Liver (tissue), 9 donors: ENCODE measurements around the gene FLNA. TPM values are rescaled to one million over a fixed set of nuclear protein-coding genes. Genes with fewer than 3 reads are reported as not detected.

Experiments
- DNase-seq: peaks from one replicate; pipeline ENCODE4 v3.0.0-alpha.2; 2017; ENCODE audit warnings: low spot score
- H3K27ac ChIP-seq, 2 donors: one replicate each; pipeline ENCODE4 v1.7.0; 2013; ENCODE audit warnings: inconsistent platforms in 2 of 2, low read length in 2 of 2, control low read depth in 1 of 2, low read depth in 1 of 2, mild to moderate bottlenecking in 1 of 2
- H3K27me3 ChIP-seq, 4 donors: one replicate each; pipeline versions ENCODE4 v1.6.1 to v1.7.0; 2013; ENCODE audit warnings: low read length in 3 of 4, inconsistent platforms in 1 of 4, mild to moderate bottlenecking in 1 of 4, moderate library complexity in 1 of 4; ENCODE audit not compliant: control insufficient read depth in 4 of 4, insufficient read depth in 4 of 4
- H3K36me3 ChIP-seq, 4 donors: one replicate each; pipeline versions ENCODE4 v1.6.1 to v1.7.0; 2013; ENCODE audit warnings: low read length in 3 of 4, mild to moderate bottlenecking in 3 of 4, low read depth in 1 of 4, moderate library complexity in 1 of 4; ENCODE audit not compliant: control insufficient read depth in 4 of 4, insufficient read depth in 3 of 4
- H3K4me1 ChIP-seq, 4 donors: one replicate each; pipeline versions ENCODE4 v1.6.1 to v1.7.0; 2013; ENCODE audit warnings: low read length in 3 of 4, mild to moderate bottlenecking in 3 of 4, moderate library complexity in 1 of 4; ENCODE audit not compliant: control insufficient read depth in 4 of 4, insufficient read depth in 4 of 4
- H3K4me3 ChIP-seq, 3 donors: one replicate each; pipeline versions ENCODE4 v1.6.1 to v1.7.0; 2013; ENCODE audit warnings: low read length in 3 of 3, control low read depth in 1 of 3, low read depth in 1 of 3, mild to moderate bottlenecking in 1 of 3
- H3K9ac ChIP-seq, 2 donors: one replicate each; pipeline ENCODE4 v1.7.0; 2013; ENCODE audit warnings: low read length in 2 of 2, mild to moderate bottlenecking in 2 of 2, moderate library complexity in 2 of 2, control low read depth in 1 of 2, low read depth in 1 of 2
- H3K9me3 ChIP-seq, 4 donors: one replicate each; pipeline versions ENCODE4 v1.6.1 to v1.7.0; 2013; ENCODE audit warnings: low read length in 3 of 4; ENCODE audit not compliant: control insufficient read depth in 4 of 4
- EGR1 ChIP-seq, 2 donors: IDR thresholded peaks; 2 replicates each; pipeline ENCODE4 v1.6.1; 2016 to 2018; ENCODE audit warnings: antibody characterized with exemption in 2 of 2, low read depth in 2 of 2
- FOXA1 ChIP-seq: IDR thresholded peaks from 2 replicates; pipeline ENCODE4 v1.6.1; 2016; ENCODE audit warnings: antibody characterized with exemption
- FOXA2 ChIP-seq: IDR thresholded peaks from 2 replicates; pipeline ENCODE4 v1.6.1; 2016; ENCODE audit warnings: antibody characterized with exemption
- GABPA ChIP-seq, 2 donors: IDR thresholded peaks in 1 of 2; conservative IDR thresholded peaks in 1 of 2; 2 replicates each; pipeline ENCODE4 v1.6.1; 2016; ENCODE audit warnings: antibody characterized with exemption in 2 of 2, mild to moderate bottlenecking in 1 of 2, moderate library complexity in 1 of 2
- HNF4A ChIP-seq, 2 donors: conservative IDR thresholded peaks; 2 replicates each; pipeline ENCODE4 v1.6.1; 2016; ENCODE audit warnings: antibody characterized with exemption in 2 of 2, mild to moderate bottlenecking in 2 of 2
- HNF4G ChIP-seq: IDR thresholded peaks from 2 replicates; pipeline ENCODE4 v1.6.1; 2016; ENCODE audit warnings: antibody characterized with exemption
- JUND ChIP-seq, 2 donors: IDR thresholded peaks; 2 replicates each; pipeline ENCODE4 v1.6.1; 2016; ENCODE audit warnings: antibody characterized with exemption in 2 of 2
- NR2F2 ChIP-seq: IDR thresholded peaks from 2 replicates; pipeline ENCODE4 v1.6.1; 2016; ENCODE audit warnings: antibody characterized with exemption
- RAD21 ChIP-seq, 2 donors: IDR thresholded peaks; 2 replicates each; pipeline ENCODE4 v1.6.1; 2016; ENCODE audit warnings: antibody characterized with exemption in 2 of 2, mild to moderate bottlenecking in 2 of 2
- RXRA ChIP-seq, 2 donors: IDR thresholded peaks; 2 replicates each; pipeline ENCODE4 v1.6.1; 2017 to 2018; ENCODE audit warnings: antibody characterized with exemption in 2 of 2, mild to moderate bottlenecking in 1 of 2
- SP1 ChIP-seq: IDR thresholded peaks from 2 replicates; pipeline ENCODE4 v1.6.1; 2018; ENCODE audit warnings: antibody characterized with exemption, mild to moderate bottlenecking
- TAF1 ChIP-seq: conservative IDR thresholded peaks from 2 replicates; pipeline ENCODE4 v1.6.1; 2016; ENCODE audit warnings: antibody characterized with exemption, mild to moderate bottlenecking
- YY1 ChIP-seq: IDR thresholded peaks from 2 replicates; pipeline ENCODE4 v1.6.1; 2016; ENCODE audit warnings: antibody characterized with exemption, mild to moderate bottlenecking
- WGBS: extraction: QIAGEN DNeasy Blood & Tissue Kit; methylation state at CpG from one replicate; pipeline ENCODE4 v1.1.7; 2013; 5-methylcytosine and 5-hydroxymethylcytosine counted together
- polyA plus RNA-seq, 2 donors: library from polyadenylated mRNA; stranded (reverse) in 1 of 2; unstranded in 1 of 2; fragments of 200-250 nt in 1 of 2; fragments of >200 nt in 1 of 2; fragmentation: Nextera tagmentation in 1 of 2; extraction: Ambion mirVana in 1 of 2; gene quantifications; one replicate each; pipeline versions ENCODE4 v1.2.1 to v1.2.3, GENCODE V29; 2013 to 2015
- total RNA-seq, 2 donors: library from RNA; depleted of rRNA; stranded (reverse); fragments of >200 nt; gene quantifications; one replicate each; pipeline ENCODE4 v1.2.3, GENCODE V29; 2014
- TF ChIP-seq, protein P1 (sequence below): IDR thresholded peaks from 2 replicates; pipeline ENCODE4 v1.6.1; 2016; ENCODE audit warnings: antibody characterized with exemption, mild to moderate bottlenecking
- TF ChIP-seq, protein P2 (sequence below): fragments of 150-350 bp; IDR thresholded peaks from 2 replicates; pipeline ENCODE4 v1.5.1; 2017; ENCODE audit warnings: improper control_type of control experiment, low read depth, low read length; ENCODE audit not compliant: missing input control
- TF ChIP-seq, protein P3 (sequence below): IDR thresholded peaks from 2 replicates; pipeline ENCODE4 v1.6.1; 2016; ENCODE audit warnings: antibody characterized with exemption
- TF ChIP-seq, protein P4 (sequence below): IDR thresholded peaks from 2 replicates; pipeline ENCODE4 v1.6.1; 2016; ENCODE audit warnings: antibody characterized with exemption
- TF ChIP-seq, protein P5 (sequence below): IDR thresholded peaks from 2 replicates; pipeline ENCODE4 v1.6.1; 2016; ENCODE audit warnings: antibody characterized with exemption
- donor health status: healthy.
- donor health status: healthy.
- donor health status: healthy.
- donor health status: healthy.
- donor health status: healthy.

FLNA gene
- total and polyA plus RNA-seq, 4 donors: 23.4 to 152 (median 118) TPM

DNA sequence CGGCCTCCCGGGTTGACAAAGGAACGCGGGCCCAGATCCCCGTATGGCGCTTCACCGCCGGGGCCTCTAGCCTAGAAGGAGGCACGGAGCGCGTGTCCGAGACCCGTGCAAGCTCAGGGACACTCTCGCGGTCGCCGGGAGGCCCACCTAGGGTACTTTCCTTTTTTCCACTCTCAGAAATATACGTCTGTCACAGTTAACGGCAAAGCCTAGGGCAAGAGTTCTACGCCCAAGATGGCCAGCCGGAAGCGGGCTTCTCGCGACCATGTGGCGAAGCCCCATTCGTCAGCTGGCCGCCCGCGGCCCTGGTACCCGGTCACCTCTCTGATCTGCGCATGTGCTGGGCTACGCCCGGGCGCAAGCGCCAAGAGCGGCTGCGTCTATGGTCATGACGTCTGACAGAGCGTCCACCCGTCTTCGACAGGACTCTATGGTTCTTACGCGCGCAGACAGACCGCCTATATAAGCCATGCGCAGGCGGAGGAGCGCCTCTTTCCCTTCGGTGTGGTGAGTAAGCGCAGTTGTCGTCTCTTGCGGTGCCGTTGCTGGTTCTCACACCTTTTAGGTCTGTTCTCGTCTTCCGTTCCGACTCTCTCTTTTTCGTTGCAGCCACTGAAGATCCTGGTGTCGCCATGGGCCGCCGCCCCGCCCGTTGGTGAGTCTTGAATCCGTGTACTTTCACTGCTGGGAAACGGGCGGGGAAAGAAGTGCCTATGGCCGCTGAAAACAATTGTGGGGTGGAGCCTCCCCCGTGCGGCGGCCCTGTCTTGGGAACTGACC lies 23.6 kb upstream of the FLNA start, which contains the start of gene RPL10:
RPL10 (plus strand) TSS at position 490 of the 780 bp plus-strand sequence; CDS start at position 633, 143 bp downstream.
- Histone ChIP-seq H3K27me3 (no peaks in the 10 kb centered on the region), H3K9me3 (no peaks in the 10 kb centered on the region), H3K4me3 (peak within 1 kb of the TSS; percentile 85 to 94 (median 92)), H3K9ac (peak within 1 kb of the TSS; percentile 95 to 98), H3K4me1 (peaks cover 1 to 36% (median 26%) of the 10 kb centered on the region in 4 donors), H3K36me3 (peaks cover 0 to 10% (median 7%) of the 10 kb centered on the region in 4 donors), H3K27ac (peak within 1 kb of the TSS; percentile 80 to 98)
- no peak for TF ChIP-seq JUND (IDR thresholded peaks at IDR 0.05)
- TF ChIP-seq, protein P1, sequence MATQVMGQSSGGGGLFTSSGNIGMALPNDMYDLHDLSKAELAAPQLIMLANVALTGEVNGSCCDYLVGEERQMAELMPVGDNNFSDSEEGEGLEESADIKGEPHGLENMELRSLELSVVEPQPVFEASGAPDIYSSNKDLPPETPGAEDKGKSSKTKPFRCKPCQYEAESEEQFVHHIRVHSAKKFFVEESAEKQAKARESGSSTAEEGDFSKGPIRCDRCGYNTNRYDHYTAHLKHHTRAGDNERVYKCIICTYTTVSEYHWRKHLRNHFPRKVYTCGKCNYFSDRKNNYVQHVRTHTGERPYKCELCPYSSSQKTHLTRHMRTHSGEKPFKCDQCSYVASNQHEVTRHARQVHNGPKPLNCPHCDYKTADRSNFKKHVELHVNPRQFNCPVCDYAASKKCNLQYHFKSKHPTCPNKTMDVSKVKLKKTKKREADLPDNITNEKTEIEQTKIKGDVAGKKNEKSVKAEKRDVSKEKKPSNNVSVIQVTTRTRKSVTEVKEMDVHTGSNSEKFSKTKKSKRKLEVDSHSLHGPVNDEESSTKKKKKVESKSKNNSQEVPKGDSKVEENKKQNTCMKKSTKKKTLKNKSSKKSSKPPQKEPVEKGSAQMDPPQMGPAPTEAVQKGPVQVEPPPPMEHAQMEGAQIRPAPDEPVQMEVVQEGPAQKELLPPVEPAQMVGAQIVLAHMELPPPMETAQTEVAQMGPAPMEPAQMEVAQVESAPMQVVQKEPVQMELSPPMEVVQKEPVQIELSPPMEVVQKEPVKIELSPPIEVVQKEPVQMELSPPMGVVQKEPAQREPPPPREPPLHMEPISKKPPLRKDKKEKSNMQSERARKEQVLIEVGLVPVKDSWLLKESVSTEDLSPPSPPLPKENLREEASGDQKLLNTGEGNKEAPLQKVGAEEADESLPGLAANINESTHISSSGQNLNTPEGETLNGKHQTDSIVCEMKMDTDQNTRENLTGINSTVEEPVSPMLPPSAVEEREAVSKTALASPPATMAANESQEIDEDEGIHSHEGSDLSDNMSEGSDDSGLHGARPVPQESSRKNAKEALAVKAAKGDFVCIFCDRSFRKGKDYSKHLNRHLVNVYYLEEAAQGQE: peak; percentile 88
- no peak for TF ChIP-seq RAD21 (IDR thresholded peaks at IDR 0.05)
- peak; percentile 24 for TF ChIP-seq NR2F2
- peak in 1 of 2 donors; percentile 58 for TF ChIP-seq GABPA (IDR thresholded peaks at IDR 0.05 in 1 of 2, conservative IDR thresholded peaks at IDR 0.05 in 1 of 2)
- TF ChIP-seq HNF4G: no peak
- TF ChIP-seq, protein P2, sequence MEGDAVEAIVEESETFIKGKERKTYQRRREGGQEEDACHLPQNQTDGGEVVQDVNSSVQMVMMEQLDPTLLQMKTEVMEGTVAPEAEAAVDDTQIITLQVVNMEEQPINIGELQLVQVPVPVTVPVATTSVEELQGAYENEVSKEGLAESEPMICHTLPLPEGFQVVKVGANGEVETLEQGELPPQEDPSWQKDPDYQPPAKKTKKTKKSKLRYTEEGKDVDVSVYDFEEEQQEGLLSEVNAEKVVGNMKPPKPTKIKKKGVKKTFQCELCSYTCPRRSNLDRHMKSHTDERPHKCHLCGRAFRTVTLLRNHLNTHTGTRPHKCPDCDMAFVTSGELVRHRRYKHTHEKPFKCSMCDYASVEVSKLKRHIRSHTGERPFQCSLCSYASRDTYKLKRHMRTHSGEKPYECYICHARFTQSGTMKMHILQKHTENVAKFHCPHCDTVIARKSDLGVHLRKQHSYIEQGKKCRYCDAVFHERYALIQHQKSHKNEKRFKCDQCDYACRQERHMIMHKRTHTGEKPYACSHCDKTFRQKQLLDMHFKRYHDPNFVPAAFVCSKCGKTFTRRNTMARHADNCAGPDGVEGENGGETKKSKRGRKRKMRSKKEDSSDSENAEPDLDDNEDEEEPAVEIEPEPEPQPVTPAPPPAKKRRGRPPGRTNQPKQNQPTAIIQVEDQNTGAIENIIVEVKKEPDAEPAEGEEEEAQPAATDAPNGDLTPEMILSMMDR: no peak
- TF ChIP-seq FOXA2: no peak
- TF ChIP-seq, protein P3, sequence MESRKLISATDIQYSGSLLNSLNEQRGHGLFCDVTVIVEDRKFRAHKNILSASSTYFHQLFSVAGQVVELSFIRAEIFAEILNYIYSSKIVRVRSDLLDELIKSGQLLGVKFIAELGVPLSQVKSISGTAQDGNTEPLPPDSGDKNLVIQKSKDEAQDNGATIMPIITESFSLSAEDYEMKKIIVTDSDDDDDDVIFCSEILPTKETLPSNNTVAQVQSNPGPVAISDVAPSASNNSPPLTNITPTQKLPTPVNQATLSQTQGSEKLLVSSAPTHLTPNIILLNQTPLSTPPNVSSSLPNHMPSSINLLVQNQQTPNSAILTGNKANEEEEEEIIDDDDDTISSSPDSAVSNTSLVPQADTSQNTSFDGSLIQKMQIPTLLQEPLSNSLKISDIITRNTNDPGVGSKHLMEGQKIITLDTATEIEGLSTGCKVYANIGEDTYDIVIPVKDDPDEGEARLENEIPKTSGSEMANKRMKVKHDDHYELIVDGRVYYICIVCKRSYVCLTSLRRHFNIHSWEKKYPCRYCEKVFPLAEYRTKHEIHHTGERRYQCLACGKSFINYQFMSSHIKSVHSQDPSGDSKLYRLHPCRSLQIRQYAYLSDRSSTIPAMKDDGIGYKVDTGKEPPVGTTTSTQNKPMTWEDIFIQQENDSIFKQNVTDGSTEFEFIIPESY: peak; percentile 56
- TF ChIP-seq, protein P4, sequence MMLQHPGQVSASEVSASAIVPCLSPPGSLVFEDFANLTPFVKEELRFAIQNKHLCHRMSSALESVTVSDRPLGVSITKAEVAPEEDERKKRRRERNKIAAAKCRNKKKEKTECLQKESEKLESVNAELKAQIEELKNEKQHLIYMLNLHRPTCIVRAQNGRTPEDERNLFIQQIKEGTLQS: no peak
- peak; percentile 99 for TF ChIP-seq TAF1
- TF ChIP-seq EGR1 (IDR thresholded peaks at IDR 0.05; ENCODE audit: low read depth in 2 of 2): no peak
- TF ChIP-seq YY1: peak; percentile 96
- TF ChIP-seq, protein P5, sequence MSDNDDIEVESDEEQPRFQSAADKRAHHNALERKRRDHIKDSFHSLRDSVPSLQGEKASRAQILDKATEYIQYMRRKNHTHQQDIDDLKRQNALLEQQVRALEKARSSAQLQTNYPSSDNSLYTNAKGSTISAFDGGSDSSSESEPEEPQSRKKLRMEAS: no peak
- TF ChIP-seq SP1: peak; percentile 42
- no peak for TF ChIP-seq HNF4A (conservative IDR thresholded peaks at IDR 0.05)
- no peak for TF ChIP-seq FOXA1
- TF ChIP-seq RXRA (IDR thresholded peaks at IDR 0.05): no peak
- under 1% methylated on average over 69 of the region's 69 CpGs for WGBS
- peak; percentile 85 for DNase-seq
